GM18907 (cell line): Measurements from ENCODE around the gene PTGES2.
"Not testable (repeated sequence)": the region's sequence is repeated elsewhere in the genome, so short reads cannot be mapped to it uniquely, and the experiment has no call there.

ENCODE experiments used
- ATAC-seq: cut with Tn5 transposase; IDR thresholded peaks from one replicate; pipeline ENCODE4 v1.9.1; 2021; ENCODE audit warnings: mild to moderate bottlenecking, moderate library complexity; ENCODE audit not compliant: unreplicated experiment

PTGES2 gene

DNA sequence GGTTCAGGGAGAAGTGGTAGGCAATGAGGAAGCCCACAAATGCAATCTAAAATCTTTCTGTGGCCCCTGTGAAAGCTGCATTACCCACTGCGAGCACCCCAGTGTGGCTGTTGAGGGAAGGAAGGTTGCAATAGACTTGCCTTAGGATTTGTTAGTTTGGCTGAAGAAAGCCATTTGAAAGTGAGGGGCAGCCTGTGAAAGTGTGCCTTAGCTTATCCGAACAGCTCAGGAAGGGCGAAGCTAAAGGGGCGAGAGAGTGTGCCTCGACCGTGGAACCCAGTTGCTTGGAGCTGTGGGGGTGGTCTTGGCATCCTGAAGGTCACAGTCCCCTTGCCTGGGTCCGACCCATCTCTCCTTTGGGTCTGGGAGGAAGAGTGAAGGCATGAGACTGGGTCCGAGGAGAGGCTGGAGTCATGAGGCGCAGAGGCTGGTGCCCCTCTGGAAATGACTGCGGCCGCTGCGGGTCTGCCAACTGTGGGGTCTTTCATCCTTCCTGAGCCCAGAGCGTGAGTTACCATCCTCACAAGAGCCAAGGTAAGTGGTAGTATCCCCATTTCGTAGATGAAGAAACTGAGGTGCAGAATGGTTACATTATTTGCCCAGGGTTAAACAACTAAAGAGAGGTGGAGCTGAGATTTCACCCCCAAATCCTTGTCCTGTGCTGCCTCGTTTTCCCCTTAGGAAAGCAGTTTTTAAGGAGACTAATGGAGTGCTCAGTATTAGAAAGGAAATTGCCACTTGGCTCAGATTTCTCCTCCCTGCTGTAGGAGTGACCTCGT lies 35.1 kb downstream of the PTGES2 start:
- ATAC-seq, result no peak

- no peak for ATAC-seq
Observed at GRCh38 chr9:128091571-128091970, 36.0 kb downstream of the PTGES2 start.

DNA sequence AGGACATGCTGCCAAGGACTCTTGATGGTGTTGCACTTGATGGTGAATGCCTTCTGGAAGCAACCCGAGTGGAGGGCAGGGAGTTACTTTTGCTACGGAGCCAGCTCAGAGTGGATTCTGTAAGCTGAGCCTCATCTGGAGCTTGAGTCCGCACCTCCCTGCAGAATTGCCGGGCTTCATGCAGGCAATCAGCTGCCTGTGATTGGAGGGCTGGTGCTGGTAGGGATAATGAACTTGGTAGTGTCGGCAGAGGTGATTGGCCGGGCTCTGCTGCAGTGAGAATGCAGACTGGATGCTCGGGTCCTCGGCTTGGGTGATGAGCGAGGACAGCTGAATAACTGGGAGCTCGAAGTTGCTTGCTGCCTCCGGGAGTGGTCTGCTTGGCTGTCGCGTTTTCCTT lies 36.4 kb downstream of the PTGES2 start:
- ATAC-seq, result no peak

GRCh38 chr9:128089299-128089698 lies 38.2 kb downstream of the PTGES2 start:
- ATAC-seq, result no peak

GRCh38 chr9:128088253-128088945 lies 39.1 kb downstream of the PTGES2 start:
- no peak for ATAC-seq

- no peak for ATAC-seq
Observed at GRCh38 chr9:128087262-128087661, 40.3 kb downstream of the PTGES2 start.

- no peak for ATAC-seq
Observed at GRCh38 chr9:128085943-128086342, 41.6 kb downstream of the PTGES2 start.

DNA sequence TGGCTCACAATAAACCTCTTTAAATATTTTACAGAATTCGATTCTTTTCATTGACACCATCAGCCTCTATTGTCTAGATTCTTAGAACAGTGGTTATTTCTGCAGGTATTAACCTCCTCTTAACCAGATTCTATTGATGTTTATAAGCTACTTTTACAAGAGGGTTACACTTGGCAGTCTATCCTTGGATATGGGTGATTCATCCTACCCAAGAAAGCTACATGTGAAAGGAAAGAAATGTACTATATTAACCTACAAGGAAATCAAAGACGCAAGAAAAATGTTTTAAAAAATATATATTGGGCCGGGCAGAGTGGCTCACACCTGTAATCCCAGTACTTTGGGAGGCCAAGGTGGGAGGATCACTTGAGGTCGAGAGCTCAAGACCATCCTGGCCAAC lies 42.8 kb downstream of the PTGES2 start:
- ATAC-seq, result no peak

GRCh38 chr9:128082151-128082550 lies 45.4 kb downstream of the PTGES2 start:
- no peak for ATAC-seq

DNA sequence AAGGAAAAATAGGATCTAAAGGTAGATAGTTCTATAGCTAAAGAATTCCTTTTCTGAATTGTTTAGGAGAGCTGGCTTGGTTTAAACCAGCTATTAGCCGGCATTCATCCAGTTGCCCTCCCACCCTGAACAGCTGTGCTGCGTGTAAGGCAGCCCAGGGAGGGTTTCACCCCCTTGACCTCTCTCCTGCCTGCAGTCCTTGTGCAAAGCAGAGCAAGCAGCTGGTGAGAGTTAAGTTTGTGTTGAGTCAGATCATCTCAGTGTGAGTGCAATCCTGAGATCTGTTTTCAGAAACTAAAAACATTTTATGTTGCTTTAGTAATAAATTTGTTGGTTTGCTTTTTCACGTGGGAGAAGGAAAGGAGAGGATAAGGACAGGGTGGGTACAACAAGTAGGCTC lies 46.5 kb downstream of the PTGES2 start:
- no peak for ATAC-seq

DNA sequence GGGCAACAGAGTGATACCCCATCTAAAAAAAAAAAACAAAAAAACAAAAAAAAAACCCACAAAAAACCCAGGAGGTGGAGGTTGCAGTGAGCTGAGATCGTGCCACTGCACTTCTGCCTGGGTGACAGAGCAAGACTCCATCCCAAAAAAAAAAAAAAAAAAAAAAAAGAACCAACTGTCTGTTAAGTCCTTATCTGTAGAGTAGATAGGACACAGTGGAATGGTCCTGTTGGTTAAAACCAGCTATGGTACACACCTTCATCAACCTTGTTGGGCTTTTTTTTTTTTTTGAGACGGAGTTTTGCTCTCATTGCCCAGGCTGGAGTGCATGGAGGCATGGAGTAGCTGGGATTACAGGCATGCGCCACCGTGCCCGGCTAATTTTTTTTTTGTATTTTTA lies 47.3 kb downstream of the PTGES2 start:
- no peak for ATAC-seq

GRCh38 chr9:128078504-128079434 lies 48.8 kb downstream of the PTGES2 start:
- ATAC-seq, result no peak

DNA sequence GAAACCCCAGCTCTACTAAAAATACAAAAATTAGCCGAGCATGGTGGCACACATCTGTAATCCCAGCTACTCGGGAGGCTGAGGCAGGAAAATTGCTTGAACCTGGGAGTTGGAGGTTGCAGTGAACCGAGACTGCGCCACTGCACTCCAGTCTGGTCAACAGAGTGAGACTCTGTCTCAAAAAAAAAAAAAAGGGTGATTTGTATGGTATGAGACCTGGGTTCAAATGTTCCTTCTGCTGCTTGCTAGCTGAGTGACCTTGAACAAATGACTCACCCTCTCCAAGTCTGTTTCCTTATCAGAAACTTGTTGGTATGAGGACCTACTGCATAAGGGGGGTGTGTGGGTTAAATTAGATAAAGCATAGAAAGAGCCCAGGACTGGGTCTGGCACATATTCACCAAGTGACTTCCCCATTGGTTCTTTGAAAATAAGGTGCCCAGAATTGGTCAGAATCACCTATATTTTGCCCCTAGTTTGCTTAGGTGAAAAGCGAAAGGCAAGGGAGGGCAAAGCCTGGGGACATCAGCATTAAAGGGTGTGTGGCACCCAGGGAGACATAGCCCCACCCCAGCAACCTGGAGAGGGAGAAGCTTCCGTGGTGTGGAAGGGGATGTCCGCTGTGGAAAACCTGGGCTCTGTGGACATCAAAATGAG lies 49.6 kb downstream of the PTGES2 start:
- ATAC-seq, result no peak

GRCh38 chr9:128073253-128073886 lies 54.2 kb downstream of the PTGES2 start:
- ATAC-seq, result no peak

DNA sequence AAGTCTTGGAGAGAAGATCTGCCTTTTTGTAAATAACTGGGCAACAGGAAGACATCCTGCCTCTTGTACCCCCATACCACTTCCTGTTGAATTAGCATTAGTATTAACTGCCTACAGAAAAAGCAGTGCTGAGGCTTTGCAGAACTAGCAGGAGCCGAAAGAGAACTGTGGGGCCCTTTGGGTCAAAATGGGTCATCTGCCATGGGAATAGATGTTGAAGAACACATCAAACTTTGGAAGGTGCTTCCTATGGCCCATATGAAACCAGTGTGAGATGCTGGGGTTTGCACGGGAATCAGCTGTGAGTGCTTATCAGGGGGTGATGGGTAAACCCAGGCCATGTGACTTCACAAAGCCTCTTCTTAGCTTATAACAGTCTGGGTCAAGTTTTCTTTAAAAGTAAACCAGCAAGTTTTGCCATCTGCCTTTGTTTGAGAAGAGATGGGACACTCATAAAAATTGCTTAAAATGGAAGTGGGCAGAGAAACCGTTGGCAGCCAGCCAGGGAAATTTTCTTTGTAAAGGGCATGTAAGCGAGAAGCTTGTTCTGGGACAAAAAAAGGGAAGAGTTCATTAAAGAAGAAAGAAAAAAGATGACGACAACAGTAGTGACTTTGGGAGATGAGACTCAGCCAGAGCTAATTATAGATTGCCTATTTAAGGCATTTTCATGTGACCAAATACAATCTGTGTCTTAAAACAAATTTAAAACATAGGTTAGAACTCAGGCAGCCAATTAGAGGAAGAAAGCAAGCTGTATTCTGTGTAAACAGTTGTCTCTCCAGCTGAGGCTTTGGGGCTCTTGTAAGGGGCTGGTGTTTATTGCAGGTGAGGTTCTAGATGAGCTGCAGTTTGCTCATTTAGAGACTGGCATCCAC lies 55.1 kb downstream of the PTGES2 start:
- no peak for ATAC-seq

- not testable (repeated sequence) for ATAC-seq
Observed at GRCh38 chr9:128071475-128071874, 56.1 kb downstream of the PTGES2 start.

DNA sequence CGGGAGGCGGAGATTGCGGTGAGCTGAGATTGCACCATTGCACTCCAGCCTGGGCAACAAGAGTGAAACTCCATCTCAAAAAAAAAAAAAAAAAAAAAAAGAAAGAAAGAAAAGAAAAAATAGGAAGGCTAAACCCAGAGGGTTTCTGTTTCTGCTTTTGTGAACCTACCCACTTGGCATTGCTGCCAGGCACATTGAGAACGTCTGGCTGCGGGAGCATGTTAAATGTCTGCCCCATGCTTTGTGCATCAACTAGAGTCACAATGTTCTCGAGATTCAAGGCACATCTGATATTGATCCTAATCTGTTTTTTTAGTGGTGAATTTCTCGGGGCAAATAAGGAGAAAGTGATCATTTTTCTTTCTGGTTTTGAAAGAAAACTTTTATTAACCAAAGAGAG lies 56.7 kb downstream of the PTGES2 start:
- ATAC-seq, result no peak
